ENCODE measurements around the gene DNAJB4.

DNAJB4 gene

DNA sequence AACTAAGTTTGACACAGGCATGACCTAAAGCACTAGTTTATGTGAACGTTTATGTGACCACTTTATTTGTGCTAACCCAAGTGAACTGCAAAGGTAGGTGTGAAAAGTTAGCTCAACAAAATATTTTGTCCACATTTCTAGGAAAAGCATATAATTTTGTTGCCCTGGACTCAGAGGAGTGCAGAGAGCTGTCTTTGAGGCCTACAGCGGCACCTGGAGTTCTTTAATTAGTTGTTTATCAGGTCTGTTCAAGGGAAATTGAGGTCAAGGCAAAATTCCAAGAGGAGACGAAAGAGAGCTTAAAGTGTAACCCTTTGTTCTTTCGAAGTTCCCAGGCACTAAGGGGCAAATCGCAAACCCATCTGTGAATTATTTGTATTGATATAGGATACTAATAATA, 42.4 kb downstream of the DNAJB4 start:
- Histone ChIP-seq H3K9me3 (ENCODE audit: low read length) (peaks cover 9% of the 10 kb centered on the region), H3K36me3 (ENCODE audit: insufficient read depth, low read length) (no peaks in the 10 kb centered on the region), H2AFZ (ENCODE audit: low read depth, low read length) (no peak overlapping the region), H3K27me3 (ENCODE audit: insufficient read depth, low read length) (peaks cover 54% of the 10 kb centered on the region), H3K4me1 (ENCODE audit: insufficient read depth, low read length) (peaks cover 7% of the 10 kb centered on the region), H3K4me3 (ENCODE audit: low read length) (no peak overlapping the region)

DNA sequence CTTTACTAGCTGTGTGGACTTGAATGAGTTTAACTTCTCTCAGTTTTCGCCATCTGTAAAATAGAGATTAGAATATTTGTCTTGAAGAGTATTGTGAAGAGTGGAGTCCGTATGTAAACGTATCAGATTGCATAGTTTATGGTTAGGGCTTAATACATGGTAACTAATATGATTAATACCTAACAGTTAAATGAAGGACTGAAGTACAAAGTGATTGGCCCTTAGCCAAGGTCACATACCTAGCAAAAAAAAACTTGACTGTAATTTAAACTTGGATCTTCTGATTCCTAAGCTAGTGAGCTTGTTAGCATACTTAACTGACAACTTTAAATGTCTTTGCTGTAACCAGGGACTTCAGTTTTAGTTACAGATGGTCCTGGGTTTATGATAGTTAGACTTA, 42.9 kb downstream of the DNAJB4 start:
- no peak overlapping the region for H2AFZ ChIP-seq (ENCODE audit: low read depth, low read length)
- no peak overlapping the region for H3K4me3 ChIP-seq (ENCODE audit: low read length)
- peaks cover 9% of the 10 kb centered on the region for H3K9me3 ChIP-seq (ENCODE audit: low read length)
- H3K4me1 ChIP-seq (ENCODE audit: insufficient read depth, low read length) = peaks cover 7% of the 10 kb centered on the region
- no peaks in the 10 kb centered on the region for H3K36me3 ChIP-seq (ENCODE audit: insufficient read depth, low read length)
- peaks cover 55% of the 10 kb centered on the region for H3K27me3 ChIP-seq (ENCODE audit: insufficient read depth, low read length)

DNA sequence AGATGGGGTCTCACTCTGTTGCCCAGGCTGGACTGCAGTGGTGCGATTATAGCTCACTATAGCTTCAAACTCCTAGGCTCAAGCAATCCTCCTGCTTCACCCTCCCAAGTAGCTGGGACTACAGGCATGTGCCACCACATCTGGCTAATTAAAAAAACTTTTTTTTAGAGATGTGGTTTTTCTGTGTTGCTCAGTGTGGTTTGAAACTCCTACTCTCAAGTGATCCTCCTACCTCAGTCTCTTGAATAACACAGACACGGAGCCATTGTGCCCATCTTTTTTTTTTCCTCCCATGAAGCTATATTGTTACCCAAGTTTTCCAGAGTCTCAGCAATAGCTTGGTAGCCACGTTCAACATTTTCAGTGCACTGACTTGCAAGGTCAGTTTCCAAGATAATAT, 43.7 kb downstream of the DNAJB4 start:
- Histone ChIP-seq H3K36me3 (ENCODE audit: insufficient read depth, low read length) (no peaks in the 10 kb centered on the region), H3K27me3 (ENCODE audit: insufficient read depth, low read length) (peaks cover 49% of the 10 kb centered on the region), H3K4me1 (ENCODE audit: insufficient read depth, low read length) (peaks cover 7% of the 10 kb centered on the region), H2AFZ (ENCODE audit: low read depth, low read length) (no peak overlapping the region), H3K9me3 (ENCODE audit: low read length) (peaks cover 9% of the 10 kb centered on the region), H3K4me3 (ENCODE audit: low read length) (no peak overlapping the region)

DNA sequence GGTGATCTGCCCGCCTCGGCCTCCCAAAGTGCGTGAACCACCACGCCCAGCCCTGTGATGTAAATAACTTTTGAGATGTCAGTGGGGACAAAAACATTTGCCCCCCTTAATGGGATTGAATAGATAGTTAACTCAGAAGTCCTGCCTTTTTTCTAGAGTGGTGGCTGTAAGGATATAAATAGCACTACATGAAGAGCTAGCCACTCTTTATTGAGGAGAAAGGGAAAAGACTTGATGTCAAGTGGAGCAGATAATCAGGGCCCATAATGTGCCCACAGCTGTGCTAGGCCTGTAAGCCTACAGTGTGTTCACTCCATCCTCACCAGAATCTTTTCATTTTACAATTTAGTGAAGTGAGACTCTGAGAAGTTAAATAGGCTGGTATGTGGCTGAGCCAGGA, 44.7 kb downstream of the DNAJB4 start:
- Histone ChIP-seq H3K4me3 (ENCODE audit: low read length) (no peak overlapping the region), H2AFZ (ENCODE audit: low read depth, low read length) (no peak overlapping the region), H3K9me3 (ENCODE audit: low read length) (peaks cover 6% of the 10 kb centered on the region), H3K36me3 (ENCODE audit: insufficient read depth, low read length) (no peaks in the 10 kb centered on the region), H3K4me1 (ENCODE audit: insufficient read depth, low read length) (peaks cover 7% of the 10 kb centered on the region), H3K27me3 (ENCODE audit: insufficient read depth, low read length) (peaks cover 42% of the 10 kb centered on the region)

DNA sequence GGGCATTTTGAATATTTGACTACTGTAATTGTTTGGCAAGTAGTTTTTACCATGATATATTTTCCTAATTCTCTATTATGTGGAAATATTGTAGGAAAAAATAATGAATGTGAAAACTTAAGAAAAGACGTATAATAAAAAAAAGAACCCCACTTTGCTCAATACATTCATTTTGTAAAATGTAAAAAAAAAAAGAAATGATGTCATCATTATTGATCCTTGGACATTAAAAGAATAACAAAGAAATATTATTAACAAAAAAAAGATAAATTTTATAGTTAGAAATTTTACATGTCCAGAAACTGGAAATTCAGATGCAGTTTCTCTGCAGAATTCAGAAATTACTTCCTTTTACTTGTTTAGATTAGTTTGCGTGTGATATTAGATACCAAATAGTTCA, 46.3 kb downstream of the DNAJB4 start:
- no peak overlapping the region for H2AFZ ChIP-seq (ENCODE audit: low read depth, low read length)
- no peaks in the 10 kb centered on the region for H3K9me3 ChIP-seq (ENCODE audit: low read length)
- peaks cover 26% of the 10 kb centered on the region for H3K27me3 ChIP-seq (ENCODE audit: insufficient read depth, low read length)
- no peak overlapping the region for H3K4me3 ChIP-seq (ENCODE audit: low read length)
- peaks cover 7% of the 10 kb centered on the region for H3K4me1 ChIP-seq (ENCODE audit: insufficient read depth, low read length)
- H3K36me3 ChIP-seq (ENCODE audit: insufficient read depth, low read length) = no peaks in the 10 kb centered on the region

DNA sequence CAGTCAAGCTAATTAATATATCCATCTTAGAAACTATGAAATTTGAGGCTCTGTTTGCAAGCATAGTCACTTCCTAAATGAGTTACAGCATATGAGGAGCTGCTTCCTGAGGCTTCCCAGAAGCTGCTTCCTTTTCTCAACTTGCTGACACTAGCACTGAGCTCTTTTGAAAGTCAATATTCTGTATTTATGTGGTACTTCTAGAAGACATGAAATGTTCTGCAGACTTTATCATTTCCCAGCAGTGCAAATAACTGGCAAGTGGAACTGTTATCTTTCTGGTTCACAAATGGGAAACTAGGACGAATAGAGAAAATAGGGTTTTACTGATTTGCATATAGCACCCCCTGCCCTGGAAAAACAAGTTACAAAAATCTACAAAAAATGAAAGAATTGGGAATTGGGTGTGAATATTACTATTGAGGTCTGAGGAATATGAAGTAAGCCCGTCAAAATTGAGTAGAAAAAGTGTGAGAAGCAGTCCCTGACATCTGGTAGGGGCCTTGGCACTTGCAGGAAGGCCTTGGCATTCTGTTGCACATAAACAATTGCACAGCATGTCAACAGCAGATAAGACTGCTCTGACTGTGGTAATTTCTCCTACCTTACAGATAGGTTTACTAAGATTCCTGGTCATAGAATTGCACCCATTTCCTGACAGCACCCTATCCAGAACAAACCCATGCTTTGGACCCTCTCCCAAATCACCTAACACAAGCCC, 48.1 kb downstream of the DNAJB4 start:
- Histone ChIP-seq H3K36me3 (ENCODE audit: insufficient read depth, low read length) (no peaks in the 10 kb centered on the region), H3K9me3 (ENCODE audit: low read length) (no peaks in the 10 kb centered on the region), H3K27me3 (ENCODE audit: insufficient read depth, low read length) (peaks cover 9% of the 10 kb centered on the region), H2AFZ (ENCODE audit: low read depth, low read length) (no peak overlapping the region), H3K4me1 (ENCODE audit: insufficient read depth, low read length) (no peaks in the 10 kb centered on the region), H3K4me3 (ENCODE audit: low read length) (no peak overlapping the region)

DNA sequence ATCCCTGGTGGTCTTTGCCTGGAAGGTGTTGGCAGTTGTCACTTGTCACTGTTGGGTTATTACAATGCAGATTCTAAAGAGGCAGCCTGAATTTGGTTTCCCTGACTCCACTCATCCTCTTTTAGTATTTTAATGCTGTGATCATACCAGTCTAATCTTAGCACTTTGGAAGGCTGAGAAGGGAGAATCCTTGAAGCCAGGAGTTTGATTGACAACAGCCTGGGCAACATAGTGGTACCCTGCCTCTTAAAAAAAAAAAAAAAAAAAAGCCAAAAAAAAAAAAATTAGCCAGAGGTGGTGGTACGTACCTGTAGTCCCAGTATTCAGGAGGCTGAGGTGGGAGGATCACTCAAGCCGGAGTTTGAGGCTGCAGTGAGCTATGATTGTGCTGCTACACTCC, 48.8 kb downstream of the DNAJB4 start:
- no peak overlapping the region for H3K4me3 ChIP-seq (ENCODE audit: low read length)
- no peak overlapping the region for H2AFZ ChIP-seq (ENCODE audit: low read depth, low read length)
- H3K27me3 ChIP-seq (ENCODE audit: insufficient read depth, low read length) = peaks cover 8% of the 10 kb centered on the region
- no peaks in the 10 kb centered on the region for H3K36me3 ChIP-seq (ENCODE audit: insufficient read depth, low read length)
- H3K4me1 ChIP-seq (ENCODE audit: insufficient read depth, low read length) = no peaks in the 10 kb centered on the region
- H3K9me3 ChIP-seq (ENCODE audit: low read length) = no peaks in the 10 kb centered on the region

DNA sequence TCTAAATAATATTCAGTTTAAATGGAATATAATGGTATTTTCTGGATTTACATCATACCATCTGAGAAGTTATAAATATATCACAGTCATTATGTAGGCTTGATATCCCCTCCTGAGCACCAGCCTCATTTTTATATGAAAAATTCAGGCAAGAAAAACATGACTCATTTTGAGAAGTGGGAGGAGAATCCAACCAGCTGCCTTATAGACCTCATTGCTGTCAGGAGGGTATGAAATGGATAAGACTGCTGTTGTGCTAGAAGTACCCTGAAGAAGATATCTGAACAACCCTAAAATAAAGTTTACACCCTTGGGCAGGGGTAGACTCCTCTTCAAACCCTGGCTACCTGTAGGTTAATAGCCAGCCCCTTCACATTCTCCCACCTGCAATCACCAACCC, 49.8 kb downstream of the DNAJB4 start:
- Histone ChIP-seq H3K4me1 (ENCODE audit: insufficient read depth, low read length) (no peaks in the 10 kb centered on the region), H3K4me3 (ENCODE audit: low read length) (no peak overlapping the region), H3K36me3 (ENCODE audit: insufficient read depth, low read length) (no peaks in the 10 kb centered on the region), H2AFZ (ENCODE audit: low read depth, low read length) (no peak overlapping the region), H3K27me3 (ENCODE audit: insufficient read depth, low read length) (peaks cover 7% of the 10 kb centered on the region), H3K9me3 (ENCODE audit: low read length) (no peaks in the 10 kb centered on the region)

DNA sequence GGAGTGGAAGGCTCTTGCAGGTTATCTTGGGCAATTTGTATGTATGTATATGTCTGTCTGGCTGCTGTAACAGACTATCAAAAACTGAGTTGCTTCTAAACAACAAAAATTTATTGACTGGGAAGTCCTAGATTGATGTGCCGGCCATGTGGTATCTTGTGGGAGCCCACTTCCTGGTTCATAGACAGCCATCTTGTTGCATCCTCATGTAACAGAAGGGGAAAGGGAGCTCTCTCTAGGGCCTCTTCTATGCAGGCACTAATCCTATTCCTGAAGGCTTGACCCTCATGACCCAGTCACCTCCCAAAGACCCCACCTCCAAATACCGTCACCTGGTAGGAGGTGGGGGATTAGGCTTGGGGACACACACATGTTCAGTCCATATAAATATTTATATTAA, 50.2 kb downstream of the DNAJB4 start:
- H2AFZ ChIP-seq (ENCODE audit: low read depth, low read length) = no peak overlapping the region
- H3K36me3 ChIP-seq (ENCODE audit: insufficient read depth, low read length) = no peaks in the 10 kb centered on the region
- H3K4me1 ChIP-seq (ENCODE audit: insufficient read depth, low read length) = no peaks in the 10 kb centered on the region
- H3K9me3 ChIP-seq (ENCODE audit: low read length) = no peaks in the 10 kb centered on the region
- H3K27me3 ChIP-seq (ENCODE audit: insufficient read depth, low read length) = peaks cover 7% of the 10 kb centered on the region
- no peak overlapping the region for H3K4me3 ChIP-seq (ENCODE audit: low read length)

DNA sequence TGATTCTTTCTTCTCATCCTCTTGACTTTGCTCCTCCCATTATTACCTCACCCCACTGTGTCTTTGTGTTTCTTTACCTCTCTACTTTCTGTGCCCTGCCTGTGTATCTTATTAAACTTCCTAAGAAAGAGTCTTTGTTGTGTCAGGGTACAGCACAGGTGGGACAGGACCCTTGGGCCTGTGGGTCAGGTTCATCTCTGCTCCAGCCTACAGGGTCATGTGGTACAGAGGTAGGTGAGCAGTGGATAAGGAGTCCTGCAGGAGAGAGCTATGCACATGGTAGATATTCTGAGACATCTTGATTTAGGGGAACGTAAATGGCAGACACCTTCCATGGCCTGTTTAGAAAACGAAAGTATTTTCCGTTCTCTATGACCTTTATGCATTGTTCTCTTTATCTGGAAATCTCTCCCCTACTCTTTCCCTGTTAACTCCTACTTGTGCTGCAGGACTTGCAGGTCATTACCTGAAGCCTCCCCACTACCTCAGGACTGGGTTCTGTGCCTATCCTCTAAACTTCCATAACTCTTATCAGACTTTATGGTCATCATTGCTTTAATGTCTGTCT, 50.9 kb downstream of the DNAJB4 start:
- no peaks in the 10 kb centered on the region for H3K9me3 ChIP-seq (ENCODE audit: low read length)
- no peak overlapping the region for H2AFZ ChIP-seq (ENCODE audit: low read depth, low read length)
- H3K36me3 ChIP-seq (ENCODE audit: insufficient read depth, low read length) = no peaks in the 10 kb centered on the region
- peaks cover 7% of the 10 kb centered on the region for H3K27me3 ChIP-seq (ENCODE audit: insufficient read depth, low read length)
- no peaks in the 10 kb centered on the region for H3K4me1 ChIP-seq (ENCODE audit: insufficient read depth, low read length)
- H3K4me3 ChIP-seq (ENCODE audit: low read length) = no peak overlapping the region

DNA sequence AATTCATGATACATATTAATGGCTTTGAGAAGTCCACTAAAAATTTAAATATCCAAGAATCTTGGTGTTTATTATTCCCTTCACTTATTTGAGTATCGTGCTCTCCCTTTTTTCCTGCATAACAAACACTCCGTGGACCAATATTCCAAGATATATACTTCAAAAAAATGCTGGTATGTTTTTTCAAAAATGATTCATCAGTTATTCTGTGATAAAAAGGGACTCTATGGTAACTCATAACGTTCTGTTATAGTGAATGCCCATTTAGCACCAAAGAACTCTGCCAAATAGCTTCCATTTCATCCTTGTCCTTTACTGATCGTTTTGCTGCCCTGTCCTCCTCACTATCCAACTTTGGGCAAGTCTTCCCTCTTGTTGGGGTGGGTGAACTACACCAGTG, 53.9 kb downstream of the DNAJB4 start:
- Histone ChIP-seq H2AFZ (ENCODE audit: low read depth, low read length) (no peak overlapping the region), H3K36me3 (ENCODE audit: insufficient read depth, low read length) (no peaks in the 10 kb centered on the region), H3K4me3 (ENCODE audit: low read length) (no peak overlapping the region), H3K9me3 (ENCODE audit: low read length) (no peaks in the 10 kb centered on the region), H3K27me3 (ENCODE audit: insufficient read depth, low read length) (no peaks in the 10 kb centered on the region), H3K4me1 (ENCODE audit: insufficient read depth, low read length) (no peaks in the 10 kb centered on the region)

DNA sequence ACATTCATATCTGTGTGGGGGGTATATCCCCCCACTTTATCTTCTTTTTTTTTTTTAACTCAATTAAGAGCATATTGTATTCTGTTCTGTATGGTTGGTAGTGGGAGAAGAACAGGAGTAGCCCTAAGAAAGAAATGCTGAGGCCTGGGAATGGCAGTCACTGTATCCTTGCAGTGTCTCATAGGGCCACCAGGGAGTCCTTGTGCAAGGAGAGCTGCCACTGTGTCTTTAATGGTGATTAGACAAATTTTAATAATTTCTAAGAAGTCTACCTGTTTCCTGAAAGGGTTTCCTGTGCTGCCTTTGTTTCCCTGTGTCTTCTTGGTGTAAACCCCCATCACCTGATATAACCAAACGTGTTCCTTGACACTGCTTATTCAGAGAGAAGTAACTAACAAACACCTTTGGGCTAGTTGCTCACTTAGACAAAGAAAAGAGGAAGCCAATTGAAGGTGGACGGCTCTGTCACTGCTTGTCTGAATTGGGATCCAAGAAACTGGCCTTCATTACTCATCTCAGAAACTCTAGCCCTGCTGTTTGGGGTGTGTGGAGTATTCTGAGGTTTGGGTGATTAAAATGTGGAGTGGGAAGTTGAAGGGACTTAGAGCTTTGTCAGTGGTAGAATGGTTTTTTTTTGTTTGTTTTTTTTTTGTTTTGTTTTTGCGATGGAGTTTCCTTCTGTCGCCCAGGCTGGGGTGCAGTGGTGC, 56.3 kb downstream of the DNAJB4 start:
- Histone ChIP-seq H3K9me3 (ENCODE audit: low read length) (no peaks in the 10 kb centered on the region), H3K4me1 (ENCODE audit: insufficient read depth, low read length) (no peaks in the 10 kb centered on the region), H2AFZ (ENCODE audit: low read depth, low read length) (no peak overlapping the region), H3K36me3 (ENCODE audit: insufficient read depth, low read length) (no peaks in the 10 kb centered on the region), H3K4me3 (ENCODE audit: low read length) (no peak overlapping the region), H3K27me3 (ENCODE audit: insufficient read depth, low read length) (no peaks in the 10 kb centered on the region)

DNA sequence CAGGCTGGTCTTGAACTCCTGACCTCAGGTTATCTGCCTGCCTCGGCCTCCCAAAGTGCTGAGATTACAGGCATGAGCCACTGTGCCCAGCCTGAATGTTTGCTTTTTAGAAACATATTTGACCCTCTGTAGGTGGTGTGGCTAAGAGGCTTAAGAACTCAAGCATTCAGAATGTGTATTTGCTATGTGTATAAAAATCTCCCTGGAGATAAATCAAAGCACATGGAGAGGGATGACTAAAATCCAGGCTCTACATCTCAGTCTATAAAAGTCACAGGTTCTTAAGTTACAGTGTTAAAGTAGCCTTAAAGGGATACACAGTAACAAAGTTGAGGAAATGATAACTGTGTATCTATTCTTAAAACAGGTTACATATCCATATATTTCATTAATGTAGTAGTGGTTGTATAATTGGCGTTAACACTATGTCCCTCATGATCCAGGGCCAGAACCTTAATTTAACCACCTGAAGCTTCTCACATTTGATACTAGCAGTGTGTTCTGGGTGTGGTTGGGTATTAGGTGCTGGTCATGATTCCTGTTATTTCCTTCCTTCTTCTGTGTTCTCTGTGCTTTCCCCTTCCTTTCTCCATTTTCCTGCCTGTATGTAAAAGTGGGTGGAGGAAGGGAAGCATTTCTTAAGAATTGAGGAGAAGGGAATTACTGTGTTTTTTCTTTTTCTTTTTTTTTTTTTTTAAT, 57.2 kb downstream of the DNAJB4 start:
- Histone ChIP-seq H3K9me3 (ENCODE audit: low read length) (no peaks in the 10 kb centered on the region), H3K36me3 (ENCODE audit: insufficient read depth, low read length) (no peaks in the 10 kb centered on the region), H2AFZ (ENCODE audit: low read depth, low read length) (no peak overlapping the region), H3K4me1 (ENCODE audit: insufficient read depth, low read length) (no peaks in the 10 kb centered on the region), H3K27me3 (ENCODE audit: insufficient read depth, low read length) (no peaks in the 10 kb centered on the region), H3K4me3 (ENCODE audit: low read length) (no peak overlapping the region)

Measured in neuron (in vitro differentiated cells).